Activated CD4-positive, alpha-beta T cell treated with anti-CD3 and anti-CD28 coated beads, Interleukin-2, amount 10 ng/mL, durations not matched to agents 7 days and 5 days (primary cell): ENCODE data around the gene SCN1B. TPM values are rescaled to one million over a fixed set of nuclear protein-coding genes. Genes with fewer than 3 reads are reported as not detected.
"Not testable (repeated sequence)": the region's sequence is repeated elsewhere in the genome, so short reads cannot be mapped to it uniquely, and the experiment has no call there.

ENCODE experiments used
- CTCF ChIA-PET: fragments of 350-600 bp; sonication (Branson Sonifier 250); formaldehyde crosslinking; loops from one replicate; lab custom pipeline; 2021; ENCODE audit warnings: antibody characterized with exemption; lab: Charles Lee
- POLR2A ChIA-PET: fragments of 350-600 bp; sonication (Branson Sonifier 250); formaldehyde crosslinking; loops from one replicate; lab custom pipeline; 2021; ENCODE audit warnings: antibody characterized with exemption; lab: Charles Lee
- DNase-seq: peaks from one replicate; pipeline ENCODE4 v3.0.0-alpha.2; 2020
- H3K27ac Mint-ChIP-seq: one replicate; pipeline ENCODE4 v1.8.0; 2021; ENCODE audit warnings: mild to moderate bottlenecking, moderate library complexity, mixed read lengths
- H3K27me3 Mint-ChIP-seq: one replicate; pipeline ENCODE4 v1.8.0; 2021; ENCODE audit warnings: mixed read lengths
- H3K36me3 Mint-ChIP-seq: one replicate; pipeline ENCODE4 v1.8.0; 2021; ENCODE audit warnings: low read depth, mixed read lengths
- H3K4me1 Mint-ChIP-seq: one replicate; pipeline ENCODE4 v1.8.0; 2021; ENCODE audit warnings: mixed read lengths
- H3K4me3 Mint-ChIP-seq: one replicate; pipeline ENCODE4 v1.8.0; 2021; ENCODE audit warnings: mild to moderate bottlenecking, moderate library complexity, mixed read lengths
- H3K9me3 Mint-ChIP-seq: one replicate; pipeline ENCODE4 v1.8.0; 2021; ENCODE audit warnings: mixed read lengths
- total RNA-seq, 2 experiments: library from RNA; stranded (reverse); gene quantifications; one replicate each; pipeline ENCODE4 v1.2.3, GENCODE V29; 2021

Gene SCN1B
- under 1 TPM; 0.50 to 0.97 TPM for total RNA-seq

- peak within 1 kb of the TSS; percentile 58 for H3K4me3 Mint-ChIP-seq
- no peak within 1 kb of the TSS for H3K27ac Mint-ChIP-seq
- CTCF ChIA-PET = no interaction called here
- peaks cover 18% of the 10 kb centered on the region for H3K36me3 Mint-ChIP-seq
- H3K4me1 Mint-ChIP-seq = peaks cover 6% of the 10 kb centered on the region
- peaks cover 35% of the 10 kb centered on the region for H3K27me3 Mint-ChIP-seq
- POLR2A ChIA-PET = no interaction called here
- DNase-seq = peak; percentile 42
- no peaks in the 10 kb centered on the region for H3K9me3 Mint-ChIP-seq
Measured at GRCh38 chr19:35030257-35031071, at the start of gene SCN1B. SCN1B (plus strand) TSS chr19:35030470; CDS start chr19:35030821, 351 bp downstream.

GRCh38 chr19:34982275-34982674 is 48.0 kb upstream of the SCN1B start:
- DNase-seq = no peak
- Mint-ChIP-seq H3K27ac (no peak overlapping the region), H3K4me3 (no peak overlapping the region), H3K9me3 (peaks cover 6% of the 10 kb centered on the region), H3K27me3 (peaks cover 2% of the 10 kb centered on the region), H3K4me1 (peaks cover 10% of the 10 kb centered on the region), H3K36me3 (peaks cover 2% of the 10 kb centered on the region)
- ChIA-PET CTCF (no interaction called here), POLR2A (no interaction called here)

- CTCF ChIA-PET = no interaction called here
- peaks cover 2% of the 10 kb centered on the region for H3K27me3 Mint-ChIP-seq
- H3K36me3 Mint-ChIP-seq = peaks cover 2% of the 10 kb centered on the region
- H3K4me3 Mint-ChIP-seq = no peak overlapping the region
- H3K9me3 Mint-ChIP-seq = peaks cover 6% of the 10 kb centered on the region
- POLR2A ChIA-PET = no interaction called here
- H3K4me1 Mint-ChIP-seq = peaks cover 10% of the 10 kb centered on the region
- no peak for DNase-seq
- H3K27ac Mint-ChIP-seq = no peak overlapping the region
Measured at GRCh38 chr19:34983786-34984185, 46.5 kb upstream of the SCN1B start.

- no peak for DNase-seq
- ChIA-PET POLR2A (no interaction called here), CTCF (no interaction called here)
- Mint-ChIP-seq H3K27me3 (peaks cover 2% of the 10 kb centered on the region), H3K27ac (no peak overlapping the region), H3K4me3 (no peak overlapping the region), H3K9me3 (peaks cover 6% of the 10 kb centered on the region), H3K36me3 (peaks cover 2% of the 10 kb centered on the region), H3K4me1 (peaks cover 11% of the 10 kb centered on the region)
Measured at GRCh38 chr19:34984287-34984686, 46.0 kb upstream of the SCN1B start.

- peak overlapping the region; percentile 78 for H3K27ac Mint-ChIP-seq
- peaks cover 6% of the 10 kb centered on the region for H3K9me3 Mint-ChIP-seq
- peaks cover 15% of the 10 kb centered on the region for H3K4me1 Mint-ChIP-seq
- H3K36me3 Mint-ChIP-seq = peaks cover 4% of the 10 kb centered on the region
- ChIA-PET POLR2A (no interaction called here), CTCF (interaction anchor here (0.6 kb wide), 1 partner anchor 82 kb away, joined by 4 read pairs; no protein-coding TSS in a partner anchor)
- DNase-seq = peak; percentile 35
- peaks cover 2% of the 10 kb centered on the region for H3K27me3 Mint-ChIP-seq
- H3K4me3 Mint-ChIP-seq = no peak overlapping the region
Measured at GRCh38 chr19:34985249-34986022, 44.8 kb upstream of the SCN1B start.

- H3K27me3 Mint-ChIP-seq = no peaks in the 10 kb centered on the region
- CTCF ChIA-PET = no interaction called here
- POLR2A ChIA-PET = no interaction called here
- peaks cover 8% of the 10 kb centered on the region for H3K9me3 Mint-ChIP-seq
- DNase-seq = no peak
- H3K4me1 Mint-ChIP-seq = peaks cover 35% of the 10 kb centered on the region
- H3K4me3 Mint-ChIP-seq = no peak overlapping the region
- H3K27ac Mint-ChIP-seq = no peak overlapping the region
- H3K36me3 Mint-ChIP-seq = peaks cover 10% of the 10 kb centered on the region
Measured at GRCh38 chr19:34988119-34988518, 42.2 kb upstream of the SCN1B start.

GRCh38 chr19:34989298-34989697 is 41.0 kb upstream of the SCN1B start:
- Mint-ChIP-seq H3K4me1 (peaks cover 42% of the 10 kb centered on the region), H3K27me3 (no peaks in the 10 kb centered on the region), H3K4me3 (no peak overlapping the region), H3K9me3 (peaks cover 5% of the 10 kb centered on the region), H3K27ac (no peak overlapping the region), H3K36me3 (peaks cover 10% of the 10 kb centered on the region)
- no peak for DNase-seq
- CTCF ChIA-PET = no interaction called here
- POLR2A ChIA-PET = no interaction called here

GRCh38 chr19:34990578-34991192 is 39.6 kb upstream of the SCN1B start:
- Mint-ChIP-seq H3K27me3 (no peaks in the 10 kb centered on the region), H3K9me3 (peaks cover 2% of the 10 kb centered on the region), H3K27ac (peak overlapping the region; percentile 26), H3K4me3 (no peak overlapping the region), H3K4me1 (peaks cover 38% of the 10 kb centered on the region), H3K36me3 (peaks cover 11% of the 10 kb centered on the region)
- ChIA-PET CTCF (interaction anchor here (1.1 kb wide), 1 partner anchor 11 kb away, joined by 3 read pairs; no protein-coding TSS in a partner anchor), POLR2A (interaction anchor here (0.8 kb wide), 1 partner anchor 9 kb away, joined by 3 read pairs; the partner anchor contains the start of gene GRAMD1A)
- no peak for DNase-seq

GRCh38 chr19:34991542-34992333 is 38.5 kb upstream of the SCN1B start:
- DNase-seq = no peak
- CTCF ChIA-PET = no interaction called here
- Mint-ChIP-seq H3K9me3 (peaks cover 2% of the 10 kb centered on the region), H3K36me3 (peaks cover 11% of the 10 kb centered on the region), H3K27ac (no peak overlapping the region), H3K4me1 (peaks cover 46% of the 10 kb centered on the region), H3K27me3 (no peaks in the 10 kb centered on the region), H3K4me3 (no peak overlapping the region)
- POLR2A ChIA-PET = no interaction called here

GRCh38 chr19:34992582-34992981 is 37.7 kb upstream of the SCN1B start:
- Mint-ChIP-seq H3K36me3 (peaks cover 11% of the 10 kb centered on the region), H3K4me3 (peak overlapping the region; percentile 30), H3K4me1 (peaks cover 54% of the 10 kb centered on the region)
- H3K27me3 Mint-ChIP-seq, CTCF ChIA-PET, DNase-seq, POLR2A ChIA-PET, H3K27ac Mint-ChIP-seq, H3K9me3 Mint-ChIP-seq: not testable (repeated sequence)

- CTCF ChIA-PET = interaction anchor here (0.8 to 1.7 kb wide), 3 partner anchors 16 to 20 kb away, joined by 3 to 4 read pairs (median 3); no protein-coding TSS in a partner anchor
- no peak for DNase-seq
- H3K9me3 Mint-ChIP-seq = peaks cover 2% of the 10 kb centered on the region
- H3K36me3 Mint-ChIP-seq = peaks cover 11% of the 10 kb centered on the region
- POLR2A ChIA-PET = interaction anchor here (0.7 kb wide), 1 partner anchor 1258 kb away, joined by 4 read pairs; no protein-coding TSS in a partner anchor
- H3K27ac Mint-ChIP-seq = peak overlapping the region; percentile 33
- no peaks in the 10 kb centered on the region for H3K27me3 Mint-ChIP-seq
- no peak overlapping the region for H3K4me3 Mint-ChIP-seq
- peaks cover 68% of the 10 kb centered on the region for H3K4me1 Mint-ChIP-seq
Measured at GRCh38 chr19:34994286-34994642, 36.0 kb upstream of the SCN1B start.
